Measurements from ENCODE around the gene GALNT16.

GALNT16 gene

GRCh38 chr14:69333791-69334337 lies 73.9 kb downstream of the GALNT16 start:
- no peaks in the 10 kb centered on the region for H3K27me3 ChIP-seq (replicated peaks; ENCODE audit: control insufficient read depth, insufficient read depth, low read length, poor library complexity, severe bottlenecking)
- no peak for DNase-seq
- H3K4me3 ChIP-seq (ENCODE audit: insufficient read depth, low read depth, low read length, poor library complexity, severe bottlenecking): no peak overlapping the region

GRCh38 chr14:69334576-69334975 lies 74.6 kb downstream of the GALNT16 start:
- no peak overlapping the region for H3K27ac ChIP-seq (ENCODE audit: insufficient read depth, low read length, poor library complexity, severe bottlenecking)

More at GRCh38 chr14:69333791-69334337, 73.9 kb downstream of the GALNT16 start:
- Histone ChIP-seq H3K4me1 (ENCODE audit: control insufficient read depth, insufficient read depth, low read length, poor library complexity, severe bottlenecking) (no peaks in the 10 kb centered on the region), H3K27ac (ENCODE audit: insufficient read depth, low read length, poor library complexity, severe bottlenecking) (no peak overlapping the region), H3K36me3 (ENCODE audit: control insufficient read depth, insufficient read depth, low read length) (no peaks in the 10 kb centered on the region), H3K9me3 (ENCODE audit: control insufficient read depth, low read length) (no peaks in the 10 kb centered on the region)

DNA sequence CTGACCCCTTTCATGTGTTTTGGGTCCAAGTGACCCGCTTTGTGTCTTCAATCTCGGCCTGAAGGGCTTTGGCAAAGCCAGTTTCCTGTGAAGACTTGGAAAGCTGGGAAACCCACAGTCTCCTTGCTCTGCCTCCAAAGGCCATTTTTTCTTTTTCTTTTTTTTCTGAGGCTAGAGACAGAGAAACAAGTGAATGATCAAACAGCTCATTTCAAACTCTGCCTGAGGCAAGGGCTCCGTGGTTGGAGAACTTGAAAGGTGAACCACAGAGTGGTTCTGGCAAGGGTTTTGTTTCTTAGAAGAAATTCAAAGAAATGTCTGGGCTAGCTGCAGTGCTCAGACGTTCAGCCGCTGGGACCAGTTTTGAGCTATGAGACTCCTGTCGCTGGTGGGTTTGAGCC lies 75.4 kb downstream of the GALNT16 start:
- H3K36me3 ChIP-seq (ENCODE audit: control insufficient read depth, insufficient read depth, low read length): no peaks in the 10 kb centered on the region
- H3K4me1 ChIP-seq (ENCODE audit: control insufficient read depth, insufficient read depth, low read length, poor library complexity, severe bottlenecking): no peaks in the 10 kb centered on the region
- H3K9me3 ChIP-seq (ENCODE audit: control insufficient read depth, low read length): no peaks in the 10 kb centered on the region
- no peak overlapping the region for H3K4me3 ChIP-seq (ENCODE audit: insufficient read depth, low read depth, low read length, poor library complexity, severe bottlenecking)
- H3K27ac ChIP-seq (ENCODE audit: insufficient read depth, low read length, poor library complexity, severe bottlenecking): no peak overlapping the region
- H3K27me3 ChIP-seq (replicated peaks; ENCODE audit: control insufficient read depth, insufficient read depth, low read length, poor library complexity, severe bottlenecking): no peaks in the 10 kb centered on the region
- DNase-seq: no peak

More at GRCh38 chr14:69334576-69334975, 74.6 kb downstream of the GALNT16 start:
- no peaks in the 10 kb centered on the region for H3K36me3 ChIP-seq (ENCODE audit: control insufficient read depth, insufficient read depth, low read length)
- no peak for DNase-seq
- no peak overlapping the region for H3K4me3 ChIP-seq (ENCODE audit: insufficient read depth, low read depth, low read length, poor library complexity, severe bottlenecking)
- no peaks in the 10 kb centered on the region for H3K4me1 ChIP-seq (ENCODE audit: control insufficient read depth, insufficient read depth, low read length, poor library complexity, severe bottlenecking)
- H3K9me3 ChIP-seq (ENCODE audit: control insufficient read depth, low read length): no peaks in the 10 kb centered on the region
- no peaks in the 10 kb centered on the region for H3K27me3 ChIP-seq (replicated peaks; ENCODE audit: control insufficient read depth, insufficient read depth, low read length, poor library complexity, severe bottlenecking)

DNA sequence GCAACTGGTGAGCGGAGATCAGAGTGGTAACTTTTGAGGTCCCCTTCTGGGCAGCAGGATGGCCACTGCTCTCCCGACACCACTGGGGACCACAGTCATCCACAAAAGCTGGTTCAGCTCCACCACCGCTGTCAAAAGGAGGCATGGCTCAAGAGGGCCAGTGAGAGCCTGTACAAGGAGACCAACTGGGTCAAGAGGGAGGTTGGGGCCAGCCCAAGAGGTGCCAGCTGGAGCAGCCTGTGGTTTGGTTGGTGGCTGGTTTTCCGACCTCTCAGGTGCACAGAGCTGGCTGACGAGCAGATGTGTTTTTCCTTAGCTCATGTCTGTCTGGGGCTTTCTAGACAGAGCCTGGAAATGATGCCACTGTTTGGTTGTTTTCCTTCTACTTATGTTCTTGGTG lies 78.0 kb downstream of the GALNT16 start:
- H3K27me3 ChIP-seq (replicated peaks; ENCODE audit: control insufficient read depth, insufficient read depth, low read length, poor library complexity, severe bottlenecking): no peaks in the 10 kb centered on the region
- no peak overlapping the region for H3K27ac ChIP-seq (ENCODE audit: insufficient read depth, low read length, poor library complexity, severe bottlenecking)
- DNase-seq: no peak
- no peak overlapping the region for H3K4me3 ChIP-seq (ENCODE audit: insufficient read depth, low read depth, low read length, poor library complexity, severe bottlenecking)
- H3K36me3 ChIP-seq (ENCODE audit: control insufficient read depth, insufficient read depth, low read length): no peaks in the 10 kb centered on the region
- H3K9me3 ChIP-seq (ENCODE audit: control insufficient read depth, low read length): no peaks in the 10 kb centered on the region
- no peaks in the 10 kb centered on the region for H3K4me1 ChIP-seq (ENCODE audit: control insufficient read depth, insufficient read depth, low read length, poor library complexity, severe bottlenecking)

DNA sequence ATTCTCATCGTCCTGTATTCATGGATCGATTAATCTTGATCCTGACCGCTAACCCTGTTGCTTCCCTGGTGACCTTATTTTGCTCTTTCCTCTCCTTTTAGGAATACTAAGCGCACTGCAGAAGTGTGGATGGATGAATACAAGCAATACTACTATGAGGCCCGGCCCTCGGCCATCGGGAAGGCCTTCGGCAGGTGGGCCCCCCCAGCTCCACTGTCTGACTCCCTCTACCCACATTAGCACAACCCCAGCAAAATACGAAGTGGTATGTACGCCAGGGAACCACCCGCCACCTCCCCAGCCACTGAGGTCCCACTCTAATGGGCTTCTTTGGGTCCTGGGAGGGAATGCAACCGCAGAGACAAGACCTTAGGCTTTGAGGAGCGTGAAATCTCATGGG lies 79.5 kb downstream of the GALNT16 start:
- H3K27me3 ChIP-seq (replicated peaks; ENCODE audit: control insufficient read depth, insufficient read depth, low read length, poor library complexity, severe bottlenecking): no peaks in the 10 kb centered on the region

GRCh38 chr14:69342928-69343525 lies 83.1 kb downstream of the GALNT16 start:
- H3K4me1 ChIP-seq (ENCODE audit: control insufficient read depth, insufficient read depth, low read length, poor library complexity, severe bottlenecking): no peaks in the 10 kb centered on the region
- DNase-seq: no peak
- no peak overlapping the region for H3K27ac ChIP-seq (ENCODE audit: insufficient read depth, low read length, poor library complexity, severe bottlenecking)
- H3K9me3 ChIP-seq (ENCODE audit: control insufficient read depth, low read length): no peaks in the 10 kb centered on the region
- no peaks in the 10 kb centered on the region for H3K36me3 ChIP-seq (ENCODE audit: control insufficient read depth, insufficient read depth, low read length)
- no peak overlapping the region for H3K4me3 ChIP-seq (ENCODE audit: insufficient read depth, low read depth, low read length, poor library complexity, severe bottlenecking)
- no peaks in the 10 kb centered on the region for H3K27me3 ChIP-seq (replicated peaks; ENCODE audit: control insufficient read depth, insufficient read depth, low read length, poor library complexity, severe bottlenecking)

More for the DNA sequence above, 79.5 kb downstream of the GALNT16 start:
- no peak for DNase-seq
- H3K27ac ChIP-seq (ENCODE audit: insufficient read depth, low read length, poor library complexity, severe bottlenecking): no peak overlapping the region
- no peaks in the 10 kb centered on the region for H3K4me1 ChIP-seq (ENCODE audit: control insufficient read depth, insufficient read depth, low read length, poor library complexity, severe bottlenecking)
- H3K36me3 ChIP-seq (ENCODE audit: control insufficient read depth, insufficient read depth, low read length): no peaks in the 10 kb centered on the region
- H3K4me3 ChIP-seq (ENCODE audit: insufficient read depth, low read depth, low read length, poor library complexity, severe bottlenecking): no peak overlapping the region
- no peaks in the 10 kb centered on the region for H3K9me3 ChIP-seq (ENCODE audit: control insufficient read depth, low read length)

DNA sequence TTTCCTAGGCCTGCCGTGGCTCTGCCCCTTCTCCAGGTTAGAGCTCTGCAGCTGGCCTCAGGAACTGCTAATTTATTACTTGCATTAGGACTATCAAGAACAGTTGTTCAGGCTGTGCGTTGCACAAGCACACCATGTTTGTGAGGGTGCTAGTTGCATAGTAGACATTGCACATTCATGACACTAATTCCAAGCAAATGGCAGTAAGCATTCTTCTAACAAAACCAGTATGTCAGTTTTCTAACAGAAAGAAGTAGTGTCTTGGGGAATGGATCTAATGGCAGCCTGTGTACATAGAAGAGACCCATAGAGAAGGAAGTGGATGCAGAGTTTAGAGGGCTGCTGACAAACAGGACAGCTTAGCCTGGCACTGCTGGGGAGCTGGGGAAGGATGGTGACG lies 84.2 kb downstream of the GALNT16 start:
- H3K4me1 ChIP-seq (ENCODE audit: control insufficient read depth, insufficient read depth, low read length, poor library complexity, severe bottlenecking): no peaks in the 10 kb centered on the region
- no peak overlapping the region for H3K27ac ChIP-seq (ENCODE audit: insufficient read depth, low read length, poor library complexity, severe bottlenecking)
- DNase-seq: no peak
- no peak overlapping the region for H3K4me3 ChIP-seq (ENCODE audit: insufficient read depth, low read depth, low read length, poor library complexity, severe bottlenecking)
- no peaks in the 10 kb centered on the region for H3K27me3 ChIP-seq (replicated peaks; ENCODE audit: control insufficient read depth, insufficient read depth, low read length, poor library complexity, severe bottlenecking)
- no peaks in the 10 kb centered on the region for H3K36me3 ChIP-seq (ENCODE audit: control insufficient read depth, insufficient read depth, low read length)
- H3K9me3 ChIP-seq (ENCODE audit: control insufficient read depth, low read length): no peaks in the 10 kb centered on the region

GRCh38 chr14:69345402-69345801 lies 85.4 kb downstream of the GALNT16 start:
- H3K27me3 ChIP-seq (replicated peaks; ENCODE audit: control insufficient read depth, insufficient read depth, low read length, poor library complexity, severe bottlenecking): no peaks in the 10 kb centered on the region
- no peak for DNase-seq
- no peaks in the 10 kb centered on the region for H3K4me1 ChIP-seq (ENCODE audit: control insufficient read depth, insufficient read depth, low read length, poor library complexity, severe bottlenecking)
- H3K27ac ChIP-seq (ENCODE audit: insufficient read depth, low read length, poor library complexity, severe bottlenecking): no peak overlapping the region
- no peaks in the 10 kb centered on the region for H3K36me3 ChIP-seq (ENCODE audit: control insufficient read depth, insufficient read depth, low read length)
- H3K4me3 ChIP-seq (ENCODE audit: insufficient read depth, low read depth, low read length, poor library complexity, severe bottlenecking): no peak overlapping the region
- no peaks in the 10 kb centered on the region for H3K9me3 ChIP-seq (ENCODE audit: control insufficient read depth, low read length)

DNA sequence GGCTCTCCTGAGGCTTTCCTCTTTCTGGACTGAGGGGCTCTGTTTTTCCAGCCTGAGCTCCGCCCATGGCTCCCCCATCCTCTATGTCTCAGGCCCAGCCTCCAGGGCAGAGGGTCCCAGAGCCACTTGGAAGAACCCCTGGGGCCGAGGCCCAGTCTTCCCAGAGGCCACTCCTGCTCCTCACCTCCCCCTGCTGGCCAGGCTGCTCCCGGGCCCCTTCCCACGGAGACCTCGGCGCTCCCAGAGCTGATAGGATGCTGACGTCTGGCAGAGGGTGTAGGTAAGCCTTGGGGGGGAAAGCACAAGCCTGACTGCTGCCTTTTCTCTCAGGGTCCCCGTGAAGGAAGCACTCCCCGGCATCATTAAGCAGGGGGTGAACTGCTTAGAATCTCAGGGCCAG lies 86.8 kb downstream of the GALNT16 start:
- H3K36me3 ChIP-seq (ENCODE audit: control insufficient read depth, insufficient read depth, low read length): no peaks in the 10 kb centered on the region
- DNase-seq: no peak
- no peak overlapping the region for H3K4me3 ChIP-seq (ENCODE audit: insufficient read depth, low read depth, low read length, poor library complexity, severe bottlenecking)
- H3K9me3 ChIP-seq (ENCODE audit: control insufficient read depth, low read length): no peaks in the 10 kb centered on the region
- H3K4me1 ChIP-seq (ENCODE audit: control insufficient read depth, insufficient read depth, low read length, poor library complexity, severe bottlenecking): no peaks in the 10 kb centered on the region
- H3K27ac ChIP-seq (ENCODE audit: insufficient read depth, low read length, poor library complexity, severe bottlenecking): no peak overlapping the region
- H3K27me3 ChIP-seq (replicated peaks; ENCODE audit: control insufficient read depth, insufficient read depth, low read length, poor library complexity, severe bottlenecking): no peaks in the 10 kb centered on the region

- Histone ChIP-seq H3K4me1 (ENCODE audit: control insufficient read depth, insufficient read depth, low read length, poor library complexity, severe bottlenecking) (peaks cover 4% of the 10 kb centered on the region), H3K4me3 (ENCODE audit: insufficient read depth, low read depth, low read length, poor library complexity, severe bottlenecking) (no peak overlapping the region), H3K27me3 (replicated peaks; ENCODE audit: control insufficient read depth, insufficient read depth, low read length, poor library complexity, severe bottlenecking) (no peaks in the 10 kb centered on the region), H3K36me3 (ENCODE audit: control insufficient read depth, insufficient read depth, low read length) (no peaks in the 10 kb centered on the region), H3K9me3 (ENCODE audit: control insufficient read depth, low read length) (no peaks in the 10 kb centered on the region), H3K27ac (ENCODE audit: insufficient read depth, low read length, poor library complexity, severe bottlenecking) (no peak overlapping the region)
- no peak for DNase-seq
These were observed 89.3 kb downstream of the GALNT16 start for GRCh38 chr14:69349091-69349777.

Data from effector memory CD4-positive, alpha-beta T cell (primary cell).